ENCODE results near the gene TRIM32. TPM values are rescaled to one million over a fixed set of nuclear protein-coding genes. Genes with fewer than 3 reads are reported as not detected.

Gene TRIM32
- polyA plus RNA-seq, 1 experiment: 35.1 TPM

DNA sequence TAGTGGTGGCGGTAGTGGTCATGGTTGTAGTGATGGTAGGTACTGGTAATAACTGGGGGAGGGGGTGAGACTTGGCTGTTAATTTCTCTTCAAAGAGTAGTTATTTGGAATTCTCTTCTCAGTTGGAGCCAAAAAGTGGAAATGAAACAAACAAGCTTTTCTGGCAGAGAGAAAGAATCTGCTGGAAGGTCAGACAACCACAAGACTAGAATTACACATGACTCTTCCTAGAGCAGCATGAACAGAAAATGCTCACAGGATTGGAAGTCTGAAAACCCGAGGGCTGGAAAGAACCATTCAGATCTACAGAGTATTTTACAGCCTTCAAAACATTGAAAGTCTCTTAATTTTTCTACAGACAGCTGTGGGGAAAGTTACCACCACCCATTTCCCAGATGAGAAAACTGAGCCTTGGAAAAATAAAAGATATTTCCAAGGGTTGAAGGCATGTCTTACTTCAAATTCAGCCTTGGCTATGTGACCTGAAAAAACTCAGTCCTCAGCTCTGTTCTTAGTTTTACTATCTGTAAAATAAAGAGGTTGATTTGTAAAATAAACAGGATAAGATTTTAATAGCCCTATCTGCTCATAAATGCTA lies 42.9 kb upstream of the TRIM32 start:
- H3K36me3 ChIP-seq (ENCODE audit: control insufficient read depth, insufficient read depth, low read length): no peaks in the 10 kb centered on the region
- POLR2A ChIA-PET: no interaction called here
- no peak overlapping the region for H3K4me3 ChIP-seq (ENCODE audit: low read depth, low read length)
- CTCF ChIA-PET: interaction anchor here (0.7 to 6.7 kb wide), 6 partner anchors 11 to 1052 kb away, joined by 3 to 60 read pairs (median 4); no protein-coding TSS in a partner anchor
- peak; percentile 54 for DNase-seq (ENCODE audit: low read depth)
- TF ChIP-seq, protein P1, sequence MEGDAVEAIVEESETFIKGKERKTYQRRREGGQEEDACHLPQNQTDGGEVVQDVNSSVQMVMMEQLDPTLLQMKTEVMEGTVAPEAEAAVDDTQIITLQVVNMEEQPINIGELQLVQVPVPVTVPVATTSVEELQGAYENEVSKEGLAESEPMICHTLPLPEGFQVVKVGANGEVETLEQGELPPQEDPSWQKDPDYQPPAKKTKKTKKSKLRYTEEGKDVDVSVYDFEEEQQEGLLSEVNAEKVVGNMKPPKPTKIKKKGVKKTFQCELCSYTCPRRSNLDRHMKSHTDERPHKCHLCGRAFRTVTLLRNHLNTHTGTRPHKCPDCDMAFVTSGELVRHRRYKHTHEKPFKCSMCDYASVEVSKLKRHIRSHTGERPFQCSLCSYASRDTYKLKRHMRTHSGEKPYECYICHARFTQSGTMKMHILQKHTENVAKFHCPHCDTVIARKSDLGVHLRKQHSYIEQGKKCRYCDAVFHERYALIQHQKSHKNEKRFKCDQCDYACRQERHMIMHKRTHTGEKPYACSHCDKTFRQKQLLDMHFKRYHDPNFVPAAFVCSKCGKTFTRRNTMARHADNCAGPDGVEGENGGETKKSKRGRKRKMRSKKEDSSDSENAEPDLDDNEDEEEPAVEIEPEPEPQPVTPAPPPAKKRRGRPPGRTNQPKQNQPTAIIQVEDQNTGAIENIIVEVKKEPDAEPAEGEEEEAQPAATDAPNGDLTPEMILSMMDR (IDR thresholded peaks at IDR 0.05; ENCODE audit: insufficient read depth, low read depth, low read length): no peak
- no peaks in the 10 kb centered on the region for H3K27me3 ChIP-seq (ENCODE audit: control insufficient read depth, insufficient read depth, low read length)

GRCh38 chr9:116646661-116647514 lies 40.2 kb upstream of the TRIM32 start:
- ChIA-PET CTCF (interaction anchor here (0.7 to 6.7 kb wide), 17 partner anchors 9 to 1063 kb away, joined by 3 to 60 read pairs (median 4); no protein-coding TSS in a partner anchor), POLR2A (no interaction called here)
- no peak for DNase-seq (ENCODE audit: low read depth)
- H3K4me3 ChIP-seq (ENCODE audit: low read depth, low read length): no peak overlapping the region
- H3K36me3 ChIP-seq (ENCODE audit: control insufficient read depth, insufficient read depth, low read length): no peaks in the 10 kb centered on the region
- TF ChIP-seq, protein P1 (IDR thresholded peaks at IDR 0.05; ENCODE audit: insufficient read depth, low read depth, low read length): peak; percentile 73
- H3K27me3 ChIP-seq (ENCODE audit: control insufficient read depth, insufficient read depth, low read length): no peaks in the 10 kb centered on the region

- CTCF ChIA-PET: interaction anchor here (0.7 to 6.7 kb wide), 15 partner anchors 9 to 1064 kb away, joined by 3 to 60 read pairs (median 4); no protein-coding TSS in a partner anchor
- POLR2A ChIA-PET: no interaction called here
- H3K27me3 ChIP-seq (ENCODE audit: control insufficient read depth, insufficient read depth, low read length): no peaks in the 10 kb centered on the region
- TF ChIP-seq, protein P1 (IDR thresholded peaks at IDR 0.05; ENCODE audit: insufficient read depth, low read depth, low read length): no peak
- H3K4me3 ChIP-seq (ENCODE audit: low read depth, low read length): no peak overlapping the region
- DNase-seq (ENCODE audit: low read depth): no peak
- no peaks in the 10 kb centered on the region for H3K36me3 ChIP-seq (ENCODE audit: control insufficient read depth, insufficient read depth, low read length)
Observed at GRCh38 chr9:116647515-116647809, 39.6 kb upstream of the TRIM32 start.

GRCh38 chr9:116653348-116654058 lies 33.6 kb upstream of the TRIM32 start:
- ChIA-PET CTCF (interaction anchor here (1.5 kb wide), 1 partner anchor 63 kb away, joined by 3 read pairs; no protein-coding TSS in a partner anchor), POLR2A (no interaction called here)

More at GRCh38 chr9:116653348-116654058, 33.6 kb upstream of the TRIM32 start:
- no peak overlapping the region for H3K4me3 ChIP-seq (ENCODE audit: low read depth, low read length)
- no peaks in the 10 kb centered on the region for H3K36me3 ChIP-seq (ENCODE audit: control insufficient read depth, insufficient read depth, low read length)
- TF ChIP-seq, protein P1 (IDR thresholded peaks at IDR 0.05; ENCODE audit: insufficient read depth, low read depth, low read length): no peak
- no peaks in the 10 kb centered on the region for H3K27me3 ChIP-seq (ENCODE audit: control insufficient read depth, insufficient read depth, low read length)
- DNase-seq (ENCODE audit: low read depth): no peak
